ENCODE results near the gene MPRIP.

DNA sequence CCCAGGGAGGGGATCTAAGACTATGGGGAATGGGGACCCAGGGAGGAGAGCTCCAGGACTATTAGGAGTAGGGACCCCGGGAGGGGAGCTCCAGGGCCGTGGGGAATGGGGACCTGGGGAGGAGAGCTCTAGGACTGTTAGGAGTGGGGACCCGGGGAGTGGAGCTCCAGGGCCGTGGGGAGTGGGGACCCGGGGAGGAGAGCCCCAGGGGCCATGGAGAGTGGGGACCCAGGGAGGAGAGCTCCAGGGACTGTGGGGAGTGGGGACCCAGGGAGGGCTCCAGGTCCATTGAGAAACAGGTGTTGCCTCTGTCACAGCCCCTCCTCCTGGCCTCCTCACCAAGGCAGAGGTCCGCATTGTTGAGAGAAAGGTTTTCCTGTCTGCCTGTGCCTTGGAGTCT is 16.0 kb downstream of the MPRIP start:
- TF ChIP-seq EZH2 (IDR thresholded peaks at IDR 0.05; ENCODE audit: borderline replicate concordance, low read depth, low read length, severe bottlenecking), result no peak
- TF ChIP-seq, protein P1, sequence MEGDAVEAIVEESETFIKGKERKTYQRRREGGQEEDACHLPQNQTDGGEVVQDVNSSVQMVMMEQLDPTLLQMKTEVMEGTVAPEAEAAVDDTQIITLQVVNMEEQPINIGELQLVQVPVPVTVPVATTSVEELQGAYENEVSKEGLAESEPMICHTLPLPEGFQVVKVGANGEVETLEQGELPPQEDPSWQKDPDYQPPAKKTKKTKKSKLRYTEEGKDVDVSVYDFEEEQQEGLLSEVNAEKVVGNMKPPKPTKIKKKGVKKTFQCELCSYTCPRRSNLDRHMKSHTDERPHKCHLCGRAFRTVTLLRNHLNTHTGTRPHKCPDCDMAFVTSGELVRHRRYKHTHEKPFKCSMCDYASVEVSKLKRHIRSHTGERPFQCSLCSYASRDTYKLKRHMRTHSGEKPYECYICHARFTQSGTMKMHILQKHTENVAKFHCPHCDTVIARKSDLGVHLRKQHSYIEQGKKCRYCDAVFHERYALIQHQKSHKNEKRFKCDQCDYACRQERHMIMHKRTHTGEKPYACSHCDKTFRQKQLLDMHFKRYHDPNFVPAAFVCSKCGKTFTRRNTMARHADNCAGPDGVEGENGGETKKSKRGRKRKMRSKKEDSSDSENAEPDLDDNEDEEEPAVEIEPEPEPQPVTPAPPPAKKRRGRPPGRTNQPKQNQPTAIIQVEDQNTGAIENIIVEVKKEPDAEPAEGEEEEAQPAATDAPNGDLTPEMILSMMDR (IDR thresholded peaks at IDR 0.05; ENCODE audit: borderline replicate concordance, extremely low read depth, low read length, poor library complexity, severe bottlenecking), result no peak

Data from DND-41 (cell line).